SK-N-SH treated with all-trans-retinoic acid at 6 μM for 48 hours (cell line): ENCODE measurements around the gene NLE1.

Source experiments
- ATAC-seq: fragments of 200-7000 bp; cut with Tn5 transposase; 3 replicates; pipeline ENCODE4 v1.9.1; 2020; ENCODE audit warnings: mild to moderate bottlenecking, moderate library complexity
- ARNTL ChIP-seq: fragments of 450-650 bp; formaldehyde crosslinking; IDR thresholded peaks from 2 replicates; pipeline ENCODE4 v1.5.0; 2020; ENCODE audit warnings: low read depth, mild to moderate bottlenecking, moderate library complexity, borderline replicate concordance
- BACH2 ChIP-seq: fragments of 250-450 bp; sonication (Bioruptor Pico); IDR thresholded peaks from 2 replicates; pipeline ENCODE4 v1.9.0; 2021; ENCODE audit warnings: mild to moderate bottlenecking, borderline replicate concordance
- CSDC2 ChIP-seq: fragments of 250-450 bp; sonication (Bioruptor Pico); IDR thresholded peaks from 2 replicates; pipeline ENCODE4 v1.5.0; 2020; ENCODE audit warnings: mild to moderate bottlenecking, moderate library complexity
- ESRRG ChIP-seq: fragments of 250-450 bp; sonication (Bioruptor Pico); IDR thresholded peaks from 2 replicates; pipeline ENCODE4 v1.6.1; 2021; ENCODE audit warnings: mild to moderate bottlenecking
- GLIS3 ChIP-seq: fragments of 250-450 bp; sonication (Bioruptor Pico); IDR thresholded peaks from 2 replicates; pipeline ENCODE4 v1.5.0; 2020; ENCODE audit warnings: mild to moderate bottlenecking, moderate library complexity
- ISL1 ChIP-seq: fragments of 250-450 bp; sonication (Bioruptor Pico); IDR thresholded peaks from 2 replicates; pipeline ENCODE4 v2.1.2; 2022; ENCODE audit warnings: mild to moderate bottlenecking, moderate library complexity
- OSR1 ChIP-seq: fragments of 250-450 bp; sonication (Bioruptor Pico); IDR thresholded peaks from 2 replicates; pipeline ENCODE4 v1.8.0; 2022; ENCODE audit warnings: moderate library complexity, mild to moderate bottlenecking, inconsistent platforms
- PPARA ChIP-seq: fragments of 250-450 bp; sonication (Bioruptor Pico); IDR thresholded peaks from 2 replicates; pipeline ENCODE4 v1.5.0; 2020; ENCODE audit warnings: mild to moderate bottlenecking, borderline replicate concordance
- RARB ChIP-seq: fragments of 250-450 bp; sonication (Bioruptor Pico); IDR thresholded peaks from 2 replicates; pipeline ENCODE4 v1.8.0; 2021; ENCODE audit warnings: mild to moderate bottlenecking, moderate library complexity
- SNAI2 ChIP-seq: fragments of 250-450 bp; sonication (Bioruptor Pico); IDR thresholded peaks from 2 replicates; pipeline ENCODE4 v1.5.0; 2020; ENCODE audit warnings: mild to moderate bottlenecking, moderate library complexity
- TCF4 ChIP-seq: fragments of 250-450 bp; sonication (Bioruptor Pico); IDR thresholded peaks from 2 replicates; pipeline ENCODE4 v1.8.0; 2021; ENCODE audit warnings: mild to moderate bottlenecking, moderate library complexity, borderline replicate concordance
- TOX ChIP-seq: fragments of 250-450 bp; sonication (Bioruptor Pico); IDR thresholded peaks from 2 replicates; pipeline ENCODE4 v1.8.0; 2021; ENCODE audit warnings: mild to moderate bottlenecking, moderate library complexity, borderline replicate concordance
- ZC3H10 ChIP-seq: fragments of 250-450 bp; sonication (Bioruptor Pico); IDR thresholded peaks from 2 replicates; pipeline ENCODE4 v1.5.1; 2021; ENCODE audit warnings: mild to moderate bottlenecking, moderate library complexity
- ZFP3 ChIP-seq: fragments of 250-450 bp; sonication (Bioruptor Pico); IDR thresholded peaks from 2 replicates; pipeline ENCODE4 v1.5.0; 2020; ENCODE audit warnings: mild to moderate bottlenecking, moderate library complexity
- ZFP30 ChIP-seq: fragments of 450-650 bp; formaldehyde crosslinking; IDR thresholded peaks from 2 replicates; pipeline ENCODE4 v1.5.0; 2022; ENCODE audit warnings: mild to moderate bottlenecking, moderate library complexity
- ZNF565 ChIP-seq: fragments of 450-650 bp; formaldehyde crosslinking; conservative IDR thresholded peaks from 2 replicates; pipeline ENCODE4 v1.5.0; 2020; ENCODE audit warnings: low read depth, mild to moderate bottlenecking, moderate library complexity
- ZNF70 ChIP-seq: fragments of 450-650 bp; formaldehyde crosslinking; IDR thresholded peaks from 2 replicates; pipeline ENCODE4 v1.5.0; 2020; ENCODE audit warnings: mild to moderate bottlenecking, moderate library complexity
- ZNF8 ChIP-seq: fragments of 450-650 bp; formaldehyde crosslinking; IDR thresholded peaks from 2 replicates; pipeline ENCODE4 v1.5.0; 2020; ENCODE audit warnings: mild to moderate bottlenecking, moderate library complexity
- TF ChIP-seq, protein P1 (sequence below): fragments of 250-450 bp; sonication (Bioruptor Pico); IDR thresholded peaks from 2 replicates; pipeline ENCODE4 v1.5.1; 2020; ENCODE audit warnings: low read depth, mild to moderate bottlenecking, moderate library complexity
- TF ChIP-seq, protein P2 (sequence below): fragments of 250-450 bp; sonication (Bioruptor Pico); IDR thresholded peaks from 2 replicates; pipeline ENCODE4 v1.5.1; 2021; ENCODE audit warnings: mild to moderate bottlenecking, moderate library complexity
- TF ChIP-seq, protein P3 (sequence below): fragments of 250-450 bp; sonication (Bioruptor Pico); IDR thresholded peaks from 2 replicates; pipeline ENCODE4 v1.8.0; 2021; ENCODE audit warnings: low read depth, mild to moderate bottlenecking, moderate library complexity, borderline replicate concordance
- TF ChIP-seq, protein P4 (sequence below): fragments of 250-450 bp; sonication (Bioruptor Pico); IDR thresholded peaks from 2 replicates; pipeline ENCODE4 v1.8.0; 2020; ENCODE audit warnings: mild to moderate bottlenecking, moderate library complexity, borderline replicate concordance

The NLE1 gene

GRCh38 chr17:35086931-35087573 lies 55.1 kb downstream of the NLE1 start:
- no peak for TF ChIP-seq ZC3H10 (CRISPR knock-in tag)
- TF ChIP-seq TCF4 (CRISPR knock-in tag) = no peak
- no peak for TF ChIP-seq ZFP30 (CRISPR knock-in tag)
- TF ChIP-seq SNAI2 = no peak
- TF ChIP-seq, protein P1, sequence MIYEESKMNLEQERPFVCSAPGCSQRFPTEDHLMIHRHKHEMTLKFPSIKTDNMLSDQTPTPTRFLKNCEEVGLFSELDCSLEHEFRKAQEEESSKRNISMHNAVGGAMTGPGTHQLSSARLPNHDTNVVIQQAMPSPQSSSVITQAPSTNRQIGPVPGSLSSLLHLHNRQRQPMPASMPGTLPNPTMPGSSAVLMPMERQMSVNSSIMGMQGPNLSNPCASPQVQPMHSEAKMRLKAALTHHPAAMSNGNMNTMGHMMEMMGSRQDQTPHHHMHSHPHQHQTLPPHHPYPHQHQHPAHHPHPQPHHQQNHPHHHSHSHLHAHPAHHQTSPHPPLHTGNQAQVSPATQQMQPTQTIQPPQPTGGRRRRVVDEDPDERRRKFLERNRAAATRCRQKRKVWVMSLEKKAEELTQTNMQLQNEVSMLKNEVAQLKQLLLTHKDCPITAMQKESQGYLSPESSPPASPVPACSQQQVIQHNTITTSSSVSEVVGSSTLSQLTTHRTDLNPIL (CRISPR knock-in tag) = no peak
- TF ChIP-seq ISL1 (CRISPR knock-in tag) = no peak
- TF ChIP-seq RARB (CRISPR knock-in tag) = no peak
- no peak for TF ChIP-seq ZFP3 (CRISPR knock-in tag)
- TF ChIP-seq, protein P2, sequence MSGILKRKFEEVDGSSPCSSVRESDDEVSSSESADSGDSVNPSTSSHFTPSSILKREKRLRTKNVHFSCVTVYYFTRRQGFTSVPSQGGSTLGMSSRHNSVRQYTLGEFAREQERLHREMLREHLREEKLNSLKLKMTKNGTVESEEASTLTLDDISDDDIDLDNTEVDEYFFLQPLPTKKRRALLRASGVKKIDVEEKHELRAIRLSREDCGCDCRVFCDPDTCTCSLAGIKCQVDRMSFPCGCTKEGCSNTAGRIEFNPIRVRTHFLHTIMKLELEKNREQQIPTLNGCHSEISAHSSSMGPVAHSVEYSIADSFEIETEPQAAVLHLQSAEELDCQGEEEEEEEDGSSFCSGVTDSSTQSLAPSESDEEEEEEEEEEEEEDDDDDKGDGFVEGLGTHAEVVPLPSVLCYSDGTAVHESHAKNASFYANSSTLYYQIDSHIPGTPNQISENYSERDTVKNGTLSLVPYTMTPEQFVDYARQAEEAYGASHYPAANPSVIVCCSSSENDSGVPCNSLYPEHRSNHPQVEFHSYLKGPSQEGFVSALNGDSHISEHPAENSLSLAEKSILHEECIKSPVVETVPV = no peak
- TF ChIP-seq TOX (CRISPR knock-in tag) = no peak
- TF ChIP-seq OSR1 (CRISPR knock-in tag) = no peak
- TF ChIP-seq, protein P3, sequence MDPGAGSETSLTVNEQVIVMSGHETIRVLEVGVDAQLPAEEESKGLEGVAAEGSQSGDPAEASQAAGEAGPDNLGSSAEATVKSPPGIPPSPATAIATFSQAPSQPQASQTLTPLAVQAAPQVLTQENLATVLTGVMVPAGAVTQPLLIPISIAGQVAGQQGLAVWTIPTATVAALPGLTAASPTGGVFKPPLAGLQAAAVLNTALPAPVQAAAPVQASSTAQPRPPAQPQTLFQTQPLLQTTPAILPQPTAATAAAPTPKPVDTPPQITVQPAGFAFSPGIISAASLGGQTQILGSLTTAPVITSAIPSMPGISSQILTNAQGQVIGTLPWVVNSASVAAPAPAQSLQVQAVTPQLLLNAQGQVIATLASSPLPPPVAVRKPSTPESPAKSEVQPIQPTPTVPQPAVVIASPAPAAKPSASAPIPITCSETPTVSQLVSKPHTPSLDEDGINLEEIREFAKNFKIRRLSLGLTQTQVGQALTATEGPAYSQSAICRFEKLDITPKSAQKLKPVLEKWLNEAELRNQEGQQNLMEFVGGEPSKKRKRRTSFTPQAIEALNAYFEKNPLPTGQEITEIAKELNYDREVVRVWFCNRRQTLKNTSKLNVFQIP = no peak
- TF ChIP-seq BACH2 (CRISPR knock-in tag) = no peak
- ATAC-seq = no peak

GRCh38 chr17:35086164-35086563 lies 55.9 kb downstream of the NLE1 start:
- ATAC-seq = no peak
- TF ChIP-seq ARNTL (CRISPR knock-in tag) (no peak), ZC3H10 (CRISPR knock-in tag) (no peak), ZNF70 (CRISPR knock-in tag) (no peak), GLIS3 (CRISPR knock-in tag) (no peak), SNAI2 (no peak)
- TF ChIP-seq, protein P1 (CRISPR knock-in tag) = no peak

- no peak for TF ChIP-seq SNAI2
- TF ChIP-seq, protein P1 (CRISPR knock-in tag) = no peak
- TF ChIP-seq PPARA (CRISPR knock-in tag) = no peak
- no peak for TF ChIP-seq ZC3H10 (CRISPR knock-in tag)
- no peak for TF ChIP-seq ZFP30 (CRISPR knock-in tag)
- TF ChIP-seq BACH2 (CRISPR knock-in tag) = no peak
- TF ChIP-seq ZFP3 (CRISPR knock-in tag) = no peak
- no peak for TF ChIP-seq ZNF8 (CRISPR knock-in tag)
- TF ChIP-seq, protein P3 = no peak
- no peak for TF ChIP-seq ISL1 (CRISPR knock-in tag)
- TF ChIP-seq, protein P2 = no peak
- TF ChIP-seq TCF4 (CRISPR knock-in tag) = no peak
- no peak for TF ChIP-seq CSDC2 (CRISPR knock-in tag)
- TF ChIP-seq, protein P4, sequence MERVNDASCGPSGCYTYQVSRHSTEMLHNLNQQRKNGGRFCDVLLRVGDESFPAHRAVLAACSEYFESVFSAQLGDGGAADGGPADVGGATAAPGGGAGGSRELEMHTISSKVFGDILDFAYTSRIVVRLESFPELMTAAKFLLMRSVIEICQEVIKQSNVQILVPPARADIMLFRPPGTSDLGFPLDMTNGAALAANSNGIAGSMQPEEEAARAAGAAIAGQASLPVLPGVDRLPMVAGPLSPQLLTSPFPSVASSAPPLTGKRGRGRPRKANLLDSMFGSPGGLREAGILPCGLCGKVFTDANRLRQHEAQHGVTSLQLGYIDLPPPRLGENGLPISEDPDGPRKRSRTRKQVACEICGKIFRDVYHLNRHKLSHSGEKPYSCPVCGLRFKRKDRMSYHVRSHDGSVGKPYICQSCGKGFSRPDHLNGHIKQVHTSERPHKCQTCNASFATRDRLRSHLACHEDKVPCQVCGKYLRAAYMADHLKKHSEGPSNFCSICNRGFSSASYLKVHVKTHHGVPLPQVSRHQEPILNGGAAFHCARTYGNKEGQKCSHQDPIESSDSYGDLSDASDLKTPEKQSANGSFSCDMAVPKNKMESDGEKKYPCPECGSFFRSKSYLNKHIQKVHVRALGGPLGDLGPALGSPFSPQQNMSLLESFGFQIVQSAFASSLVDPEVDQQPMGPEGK (CRISPR knock-in tag) = no peak
- no peak for TF ChIP-seq GLIS3 (CRISPR knock-in tag)
- no peak for TF ChIP-seq ZNF565 (CRISPR knock-in tag)
- TF ChIP-seq TOX (CRISPR knock-in tag) = no peak
- no peak for TF ChIP-seq ESRRG
- TF ChIP-seq ZNF70 (CRISPR knock-in tag) = no peak
- ATAC-seq = no peak
Observed at GRCh38 chr17:35084987-35085386, 57.1 kb downstream of the NLE1 start.
